Neural progenitor cell (in vitro differentiated cells): ENCODE results near the gene SQOR.

ENCODE experiments used
- EZH2 ChIP-seq: fragments of 200-600 bp; sonication (generic); IDR thresholded peaks from 2 replicates; pipeline ENCODE4 v1.6.1; 2017; ENCODE audit warnings: antibody characterized with exemption, mild to moderate bottlenecking, moderate library complexity
- TF ChIP-seq, protein P1 (sequence below): fragments of 200-600 bp; sonication (generic); IDR thresholded peaks from 2 replicates; pipeline ENCODE4 v1.5.1; 2017; ENCODE audit warnings: antibody characterized with exemption, mild to moderate bottlenecking

DNA sequence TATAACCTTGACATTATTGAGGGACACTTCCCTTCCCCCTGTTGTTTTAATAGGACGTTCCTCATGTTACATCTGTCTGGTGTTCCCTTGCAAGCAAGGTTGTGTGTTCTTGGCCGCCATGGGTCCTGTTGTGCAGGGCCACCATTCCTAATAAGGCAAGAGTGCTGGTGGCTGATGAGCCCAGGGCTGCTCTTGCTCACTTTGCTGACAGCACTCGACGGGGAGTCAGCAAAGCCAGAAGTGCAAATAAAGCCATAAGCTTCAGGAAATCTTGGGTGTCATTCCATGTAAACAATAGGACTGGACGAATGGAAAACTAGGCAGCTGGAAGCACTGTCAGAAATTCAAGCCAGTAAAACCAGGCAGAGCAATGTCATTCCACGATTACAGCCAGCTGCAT is 75.8 kb downstream of the SQOR start:
- TF ChIP-seq, protein P1, sequence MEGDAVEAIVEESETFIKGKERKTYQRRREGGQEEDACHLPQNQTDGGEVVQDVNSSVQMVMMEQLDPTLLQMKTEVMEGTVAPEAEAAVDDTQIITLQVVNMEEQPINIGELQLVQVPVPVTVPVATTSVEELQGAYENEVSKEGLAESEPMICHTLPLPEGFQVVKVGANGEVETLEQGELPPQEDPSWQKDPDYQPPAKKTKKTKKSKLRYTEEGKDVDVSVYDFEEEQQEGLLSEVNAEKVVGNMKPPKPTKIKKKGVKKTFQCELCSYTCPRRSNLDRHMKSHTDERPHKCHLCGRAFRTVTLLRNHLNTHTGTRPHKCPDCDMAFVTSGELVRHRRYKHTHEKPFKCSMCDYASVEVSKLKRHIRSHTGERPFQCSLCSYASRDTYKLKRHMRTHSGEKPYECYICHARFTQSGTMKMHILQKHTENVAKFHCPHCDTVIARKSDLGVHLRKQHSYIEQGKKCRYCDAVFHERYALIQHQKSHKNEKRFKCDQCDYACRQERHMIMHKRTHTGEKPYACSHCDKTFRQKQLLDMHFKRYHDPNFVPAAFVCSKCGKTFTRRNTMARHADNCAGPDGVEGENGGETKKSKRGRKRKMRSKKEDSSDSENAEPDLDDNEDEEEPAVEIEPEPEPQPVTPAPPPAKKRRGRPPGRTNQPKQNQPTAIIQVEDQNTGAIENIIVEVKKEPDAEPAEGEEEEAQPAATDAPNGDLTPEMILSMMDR, result no peak
- TF ChIP-seq EZH2, result no peak
